ENCODE results near the gene EIF2AK2.

Gene EIF2AK2

DNA sequence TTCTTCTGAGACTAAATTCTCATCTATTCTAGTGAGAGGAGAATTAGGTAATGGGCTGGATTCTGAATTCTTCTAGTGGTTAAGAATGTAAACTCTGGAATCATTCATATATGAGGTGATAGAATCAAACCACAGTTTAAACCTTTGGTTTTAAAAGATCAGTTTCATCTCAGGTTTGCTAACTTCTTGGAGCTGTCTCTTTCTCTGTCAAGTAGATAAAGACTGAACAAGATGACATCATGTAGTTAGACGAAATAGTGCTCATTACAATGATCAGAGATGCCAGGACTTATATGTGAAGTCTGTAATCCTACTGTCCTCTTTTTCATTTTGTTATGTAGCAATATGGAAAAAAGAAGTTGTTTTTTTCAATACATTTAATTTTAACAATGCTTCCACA lies 44.4 kb upstream of the EIF2AK2 start:
- TF ChIP-seq POLR2AphosphoS5 (IDR thresholded peaks at IDR 0.05; ENCODE audit: low read depth, low read length): no peak
- TF ChIP-seq TAF1 (IDR thresholded peaks at IDR 0.05; ENCODE audit: borderline replicate concordance, insufficient read depth, low read length): no peak
- TF ChIP-seq SIN3A (IDR thresholded peaks at IDR 0.05; ENCODE audit: borderline replicate concordance, insufficient read depth, low read length): no peak
- TF ChIP-seq, protein P1, sequence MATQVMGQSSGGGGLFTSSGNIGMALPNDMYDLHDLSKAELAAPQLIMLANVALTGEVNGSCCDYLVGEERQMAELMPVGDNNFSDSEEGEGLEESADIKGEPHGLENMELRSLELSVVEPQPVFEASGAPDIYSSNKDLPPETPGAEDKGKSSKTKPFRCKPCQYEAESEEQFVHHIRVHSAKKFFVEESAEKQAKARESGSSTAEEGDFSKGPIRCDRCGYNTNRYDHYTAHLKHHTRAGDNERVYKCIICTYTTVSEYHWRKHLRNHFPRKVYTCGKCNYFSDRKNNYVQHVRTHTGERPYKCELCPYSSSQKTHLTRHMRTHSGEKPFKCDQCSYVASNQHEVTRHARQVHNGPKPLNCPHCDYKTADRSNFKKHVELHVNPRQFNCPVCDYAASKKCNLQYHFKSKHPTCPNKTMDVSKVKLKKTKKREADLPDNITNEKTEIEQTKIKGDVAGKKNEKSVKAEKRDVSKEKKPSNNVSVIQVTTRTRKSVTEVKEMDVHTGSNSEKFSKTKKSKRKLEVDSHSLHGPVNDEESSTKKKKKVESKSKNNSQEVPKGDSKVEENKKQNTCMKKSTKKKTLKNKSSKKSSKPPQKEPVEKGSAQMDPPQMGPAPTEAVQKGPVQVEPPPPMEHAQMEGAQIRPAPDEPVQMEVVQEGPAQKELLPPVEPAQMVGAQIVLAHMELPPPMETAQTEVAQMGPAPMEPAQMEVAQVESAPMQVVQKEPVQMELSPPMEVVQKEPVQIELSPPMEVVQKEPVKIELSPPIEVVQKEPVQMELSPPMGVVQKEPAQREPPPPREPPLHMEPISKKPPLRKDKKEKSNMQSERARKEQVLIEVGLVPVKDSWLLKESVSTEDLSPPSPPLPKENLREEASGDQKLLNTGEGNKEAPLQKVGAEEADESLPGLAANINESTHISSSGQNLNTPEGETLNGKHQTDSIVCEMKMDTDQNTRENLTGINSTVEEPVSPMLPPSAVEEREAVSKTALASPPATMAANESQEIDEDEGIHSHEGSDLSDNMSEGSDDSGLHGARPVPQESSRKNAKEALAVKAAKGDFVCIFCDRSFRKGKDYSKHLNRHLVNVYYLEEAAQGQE (IDR thresholded peaks at IDR 0.05; ENCODE audit: insufficient read depth in 1 of 2, low read depth in 2 of 2, low read length in 2 of 2): no peak
- no peak for TF ChIP-seq FOXP2 (optimal IDR thresholded peaks at IDR 0.05; ENCODE audit: borderline replicate concordance, extremely low read depth, extremely low read length, insufficient read depth)

DNA sequence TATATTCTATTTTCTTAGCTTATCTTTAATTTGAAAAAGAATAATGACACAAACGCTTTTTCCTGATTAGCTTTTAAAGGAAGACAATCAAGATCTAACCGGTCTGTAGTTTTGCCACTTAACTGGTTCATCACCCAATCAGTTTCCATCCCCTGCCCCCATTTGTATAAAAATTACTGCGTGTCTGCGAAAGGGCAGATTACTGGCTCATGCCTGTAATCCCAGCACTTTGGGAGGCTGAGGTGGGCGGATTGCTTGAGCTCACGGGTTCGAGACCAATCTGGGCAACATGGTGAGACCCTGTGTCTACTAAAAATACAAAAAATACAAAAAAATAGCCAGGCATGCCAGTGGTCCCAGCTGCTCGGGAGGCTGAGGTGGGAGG lies 41.9 kb upstream of the EIF2AK2 start:
- no peak for TF ChIP-seq TAF1 (IDR thresholded peaks at IDR 0.05; ENCODE audit: borderline replicate concordance, insufficient read depth, low read length)
- TF ChIP-seq POLR2AphosphoS5 (IDR thresholded peaks at IDR 0.05; ENCODE audit: low read depth, low read length): no peak

- no peak for TF ChIP-seq FOXP2 (optimal IDR thresholded peaks at IDR 0.05; ENCODE audit: borderline replicate concordance, extremely low read depth, extremely low read length, insufficient read depth)
- peak; percentile 95 for TF ChIP-seq POLR2AphosphoS5 (IDR thresholded peaks at IDR 0.05; ENCODE audit: low read depth, low read length)
- TF ChIP-seq SIN3A (IDR thresholded peaks at IDR 0.05; ENCODE audit: borderline replicate concordance, insufficient read depth, low read length): peak; percentile 53; the same call in 1 of the 2 replicates
- 0 out of 2 replicates have a peak, but pooled peaks have one; percentile 71 for TF ChIP-seq TAF1 (IDR thresholded peaks at IDR 0.05; ENCODE audit: borderline replicate concordance, insufficient read depth, low read length)
- TF ChIP-seq, protein P1 (IDR thresholded peaks at IDR 0.05; ENCODE audit: insufficient read depth in 1 of 2, low read depth in 2 of 2, low read length in 2 of 2): peak in 1 of 2 experiments; percentile 3; a peak in 1 of 4 replicates
Measured at GRCh38 chr2:37196320-37197195, 39.8 kb upstream of the EIF2AK2 start, which contains the start of gene CEBPZOS. Gene CEBPZOS, plus strand, starts transcription at chr2:37196496. Its CDS starts 3,209 bp downstream, at chr2:37199705.

DNA sequence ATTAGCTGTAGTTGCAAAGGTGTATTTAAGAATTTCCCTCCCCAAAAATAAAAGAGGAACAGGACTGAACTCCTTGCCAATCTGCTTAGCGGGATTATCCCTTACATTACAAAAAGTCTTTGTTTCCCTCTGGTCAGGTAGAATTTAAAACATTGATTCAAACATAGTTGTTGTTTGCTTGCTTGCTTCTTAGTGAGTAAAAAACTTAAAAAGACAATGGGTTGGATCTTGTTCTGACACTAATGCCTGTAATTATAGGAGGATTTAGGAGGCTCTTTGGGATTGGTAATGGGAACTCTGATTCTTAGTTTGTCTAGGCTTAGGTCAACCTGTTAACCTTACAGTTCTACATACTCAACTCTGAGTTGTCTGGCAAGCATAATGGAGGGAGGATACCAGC lies 35.8 kb upstream of the EIF2AK2 start:
- TF ChIP-seq SIN3A (IDR thresholded peaks at IDR 0.05; ENCODE audit: borderline replicate concordance, insufficient read depth, low read length) (no peak), TAF1 (IDR thresholded peaks at IDR 0.05; ENCODE audit: borderline replicate concordance, insufficient read depth, low read length) (no peak), FOXP2 (optimal IDR thresholded peaks at IDR 0.05; ENCODE audit: borderline replicate concordance, extremely low read depth, extremely low read length, insufficient read depth) (no peak), POLR2AphosphoS5 (IDR thresholded peaks at IDR 0.05; ENCODE audit: low read depth, low read length) (no peak)
- TF ChIP-seq, protein P1 (IDR thresholded peaks at IDR 0.05; ENCODE audit: insufficient read depth in 1 of 2, low read depth in 2 of 2, low read length in 2 of 2): no peak

GRCh38 chr2:37191747-37192146 lies 35.0 kb upstream of the EIF2AK2 start:
- TF ChIP-seq, protein P1 (IDR thresholded peaks at IDR 0.05; ENCODE audit: insufficient read depth in 1 of 2, low read depth in 2 of 2, low read length in 2 of 2): no peak
- TF ChIP-seq SIN3A (IDR thresholded peaks at IDR 0.05; ENCODE audit: borderline replicate concordance, insufficient read depth, low read length) (no peak), TAF1 (IDR thresholded peaks at IDR 0.05; ENCODE audit: borderline replicate concordance, insufficient read depth, low read length) (no peak), POLR2AphosphoS5 (IDR thresholded peaks at IDR 0.05; ENCODE audit: low read depth, low read length) (no peak), FOXP2 (optimal IDR thresholded peaks at IDR 0.05; ENCODE audit: borderline replicate concordance, extremely low read depth, extremely low read length, insufficient read depth) (no peak)

All from PFSK-1 (cell line).